Lung microvascular endothelial cell (primary cell): ENCODE results near the gene DDR2. TPM values are rescaled to one million over a fixed set of nuclear protein-coding genes. Genes with fewer than 3 reads are reported as not detected.
"Not testable (repeated sequence)": the region's sequence is repeated elsewhere in the genome, so short reads cannot be mapped to it uniquely, and the experiment has no call there.

Experiments
- DNase-seq, 2 donors: peaks; one replicate each; pipeline versions ENCODE4 v3.0.0 to v3.0.0-alpha.2; 2010; ENCODE audit warnings: low read depth in 2 of 2
- total RNA-seq: library from RNA; depleted of rRNA; stranded (reverse); fragments of >200 nt; gene quantifications from 2 replicates; pipeline ENCODE4 v1.2.1, GENCODE V29; 2014

DDR2 gene
- total RNA-seq, 1 donor from 2014 or later, result 3.4 TPM

- peak in 1 of 2 donors; percentile 70 for DNase-seq
Measured at GRCh38 chr1:162756523-162756922, 124.3 kb downstream of the DDR2 start.

DNA sequence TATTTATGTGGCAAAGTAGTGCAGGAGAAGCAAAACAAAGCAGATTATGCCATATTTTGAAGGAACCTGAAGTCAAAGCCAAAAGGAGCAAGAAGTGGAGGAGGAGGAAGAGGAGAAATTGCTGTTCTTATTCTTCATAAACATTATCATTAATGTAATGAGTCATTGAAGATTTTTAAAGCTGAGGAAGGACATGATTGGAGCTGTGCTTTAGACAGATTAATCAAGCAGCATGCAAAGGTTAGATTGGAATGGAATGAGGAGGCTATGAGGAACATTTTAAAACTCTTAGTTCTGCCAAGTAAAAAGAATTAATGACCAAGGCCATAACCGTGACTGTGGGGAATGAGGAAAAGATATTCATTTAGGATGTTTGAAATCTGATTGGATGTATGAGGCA, 125.2 kb downstream of the DDR2 start:
- DNase-seq, result peak in 1 of 2 donors; percentile 43

GRCh38 chr1:162765788-162766187, 133.5 kb downstream of the DDR2 start:
- no peak for DNase-seq

DNA sequence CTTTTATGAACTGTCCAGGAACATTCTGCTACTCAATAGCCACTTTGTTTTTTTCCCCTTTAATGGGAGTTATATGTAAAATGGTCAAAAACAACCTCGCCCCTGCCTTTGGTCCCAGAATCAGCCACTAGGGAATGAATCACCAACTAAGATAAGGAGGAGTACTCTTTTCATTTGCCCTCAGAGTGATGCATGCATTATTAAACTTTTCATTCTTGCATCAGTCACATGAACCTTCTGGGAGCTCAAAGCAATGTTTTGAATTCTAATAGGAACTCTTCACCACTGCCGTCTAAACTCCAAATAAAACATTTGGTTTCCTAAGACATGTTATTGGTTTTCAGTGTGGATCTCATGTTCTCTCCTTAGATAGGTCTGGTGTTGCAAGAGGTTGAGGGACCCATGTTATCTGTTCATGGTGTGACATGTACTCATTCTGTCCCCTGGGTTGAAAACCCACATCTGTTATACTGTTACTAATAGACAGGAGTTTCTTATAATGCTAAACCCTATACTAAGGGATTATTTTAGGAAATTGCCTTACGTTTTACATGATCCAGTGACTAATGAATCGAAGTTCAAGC, 140.4 kb downstream of the DDR2 start:
- no peak for DNase-seq

DNA sequence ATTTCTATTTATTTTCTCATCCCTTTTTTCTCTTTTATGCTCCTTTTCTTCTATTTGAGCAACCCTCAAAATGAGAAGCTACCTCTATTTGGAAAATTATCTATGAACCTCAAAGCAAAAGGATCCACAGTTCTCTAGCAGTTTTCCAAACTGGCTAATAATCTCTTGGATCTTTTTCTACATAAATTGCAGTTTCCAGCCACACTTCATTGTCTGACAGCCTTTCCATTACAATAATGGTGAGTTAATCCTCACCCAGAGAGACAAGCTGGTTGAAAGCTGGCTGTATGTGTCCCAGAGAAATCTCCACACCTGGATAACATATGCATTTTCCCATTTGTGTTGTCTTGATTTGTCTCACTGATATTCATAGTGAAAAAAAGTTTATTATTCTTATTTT, 141.7 kb downstream of the DDR2 start:
- no peak for DNase-seq

DNA sequence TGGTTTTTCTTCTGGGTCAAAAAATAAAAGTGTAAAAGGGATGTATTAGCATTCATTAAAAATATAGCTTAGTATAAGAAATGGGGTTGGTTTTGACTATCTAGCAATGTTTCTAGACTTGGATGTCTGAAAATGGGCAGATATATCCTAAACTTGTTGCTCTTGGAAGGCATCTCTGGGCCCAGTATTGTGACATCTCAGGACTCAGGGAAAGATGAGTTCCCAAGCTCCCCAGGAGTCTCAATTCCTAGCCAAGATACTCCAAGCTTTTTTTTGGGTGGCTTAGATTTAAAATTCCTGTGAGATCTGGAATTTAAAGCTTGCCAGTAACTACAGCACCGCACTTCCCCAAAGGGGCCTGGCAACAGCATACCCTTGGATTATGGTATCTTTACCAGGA, 146.8 kb downstream of the DDR2 start:
- DNase-seq, result no peak

DNA sequence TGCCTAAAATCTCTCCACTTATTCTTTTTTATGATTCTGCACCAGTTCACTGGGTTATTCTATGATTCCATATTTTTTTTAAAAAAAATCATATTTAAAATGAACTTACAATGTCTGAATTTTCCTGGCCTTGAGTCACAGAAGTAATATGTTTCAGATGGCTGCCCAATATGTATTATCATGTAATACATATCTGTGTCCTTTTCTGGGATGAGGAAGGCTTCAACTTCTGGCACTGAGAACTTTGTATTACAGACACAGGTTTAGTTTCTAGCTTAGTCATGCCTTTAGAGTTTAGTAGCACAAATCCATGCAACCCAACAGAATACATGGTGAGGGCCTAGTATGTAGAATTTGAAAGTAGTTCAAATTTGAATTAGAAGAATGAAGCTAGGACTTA, 150.4 kb downstream of the DDR2 start:
- DNase-seq, result no peak

GRCh38 chr1:162784926-162785325, 152.7 kb downstream of the DDR2 start:
- DNase-seq, result not testable (repeated sequence)

- DNase-seq, result not testable (repeated sequence)
Measured at GRCh38 chr1:162788783-162789182, 156.5 kb downstream of the DDR2 start.

DNA sequence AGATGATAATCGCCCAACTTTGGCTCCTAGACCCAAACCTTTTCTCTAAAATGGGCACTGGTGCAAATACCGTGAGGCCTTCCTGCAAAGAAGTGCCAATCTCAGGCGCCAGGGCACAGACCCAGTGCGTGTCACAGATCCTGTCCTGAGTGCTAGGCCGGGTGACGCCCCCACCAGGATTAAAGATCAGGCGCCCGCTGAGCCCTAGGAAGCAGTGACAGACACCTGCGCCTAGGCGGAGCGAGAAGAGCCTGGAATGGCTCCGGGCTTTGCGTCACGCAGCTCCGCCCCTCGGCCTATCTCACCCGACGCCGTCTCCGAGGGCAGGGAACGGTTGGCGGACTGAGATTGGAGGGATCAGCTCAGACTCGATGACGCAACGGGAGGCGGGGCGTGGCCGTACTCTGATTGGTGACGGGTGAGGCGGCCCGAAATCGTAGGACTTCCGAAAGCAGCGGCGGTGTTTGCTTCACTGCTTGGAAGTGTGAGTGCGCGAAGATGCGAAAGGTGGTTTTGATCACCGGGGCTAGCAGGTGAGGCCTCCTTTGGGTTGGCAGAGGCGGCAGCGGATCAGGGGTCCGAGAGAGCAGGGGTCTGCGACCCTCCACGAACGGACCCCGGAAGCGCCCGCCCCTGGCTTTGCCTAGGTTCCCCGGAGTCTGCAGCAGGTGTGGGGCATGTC, 158.2 kb downstream of the DDR2 start, which contains the start of gene HSD17B7:
HSD17B7 (plus strand) TSS at position 400 of the 682 bp plus-strand sequence; CDS start at position 499, 99 bp downstream.
- DNase-seq, result peak; percentile 56 to 66

- peak in 1 of 2 donors; percentile 10 for DNase-seq
Measured at GRCh38 chr1:162790985-162791357, 158.7 kb downstream of the DDR2 start.

DNA sequence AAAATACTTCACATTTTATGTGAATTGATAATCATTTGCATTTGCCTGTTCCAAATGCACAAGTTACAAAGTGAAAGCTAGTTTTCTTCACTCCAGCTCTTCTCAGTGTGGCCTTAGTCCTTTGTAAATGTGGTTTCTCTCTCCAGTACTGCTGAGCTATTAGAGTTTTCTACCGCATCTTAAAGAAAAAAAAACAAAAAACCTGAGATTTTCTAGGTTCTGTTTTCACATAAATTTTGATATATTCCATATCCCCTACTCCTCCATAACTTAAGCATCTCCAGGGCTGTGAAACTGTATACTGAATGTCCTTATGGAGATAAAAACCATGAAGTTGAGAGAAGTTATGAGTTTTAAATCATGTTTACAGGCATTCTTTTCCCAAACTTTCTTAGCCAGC, 162.0 kb downstream of the DDR2 start:
- DNase-seq, result not testable (repeated sequence)

DNA sequence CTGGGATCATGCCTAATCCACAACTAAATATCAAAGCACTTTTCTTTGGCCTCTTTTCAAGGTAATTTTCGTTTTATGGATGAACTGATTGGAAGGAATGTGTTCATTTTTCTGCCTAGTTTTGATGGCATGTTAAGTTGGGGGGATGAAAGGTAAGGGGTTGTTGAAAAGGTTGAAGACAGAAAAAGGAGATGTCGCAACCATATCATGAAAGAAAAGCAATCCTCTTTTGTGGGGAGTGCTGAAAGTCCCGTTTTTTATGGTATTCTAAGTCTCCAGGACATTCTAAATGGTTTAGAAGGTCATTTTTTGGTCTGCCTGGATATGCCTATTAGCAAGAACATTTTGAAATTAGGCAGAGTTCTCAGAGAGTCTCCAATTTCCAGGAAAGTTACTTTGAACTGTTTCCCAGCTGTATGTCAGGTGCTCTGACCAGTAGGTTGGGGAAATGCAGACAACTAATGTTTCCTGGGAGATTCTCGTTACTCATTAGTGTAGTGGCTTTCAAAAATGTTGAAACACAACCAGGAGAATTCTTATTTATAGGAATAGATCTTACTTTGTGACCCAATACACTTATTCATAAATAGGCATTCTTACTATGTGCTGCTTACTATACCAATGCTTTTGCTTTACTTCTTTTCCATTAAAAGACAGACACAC, 164.5 kb downstream of the DDR2 start:
- not testable (repeated sequence) for DNase-seq

GRCh38 chr1:162799995-162800830, 167.9 kb downstream of the DDR2 start:
- DNase-seq, result peak; percentile 82 to 84

DNA sequence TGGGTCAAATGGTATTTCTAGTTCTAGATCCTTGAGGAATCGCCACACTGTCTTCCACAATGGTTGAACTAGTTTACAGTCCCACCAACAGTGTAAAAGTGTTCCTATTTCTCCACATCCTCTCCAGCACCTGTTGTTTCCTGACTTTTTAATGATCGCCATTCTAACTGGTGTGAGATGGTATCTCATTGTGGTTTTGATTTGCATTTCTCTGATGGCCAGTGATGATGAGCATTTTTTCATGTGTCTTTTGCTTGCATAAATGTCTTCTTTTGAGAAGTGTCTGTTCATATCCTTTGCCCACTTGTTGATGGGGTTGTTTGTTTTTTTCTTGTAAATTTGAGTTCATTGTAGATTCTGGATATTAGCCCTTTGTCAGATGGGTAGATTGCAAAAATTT, 175.2 kb downstream of the DDR2 start:
- DNase-seq, result not testable (repeated sequence)

DNA sequence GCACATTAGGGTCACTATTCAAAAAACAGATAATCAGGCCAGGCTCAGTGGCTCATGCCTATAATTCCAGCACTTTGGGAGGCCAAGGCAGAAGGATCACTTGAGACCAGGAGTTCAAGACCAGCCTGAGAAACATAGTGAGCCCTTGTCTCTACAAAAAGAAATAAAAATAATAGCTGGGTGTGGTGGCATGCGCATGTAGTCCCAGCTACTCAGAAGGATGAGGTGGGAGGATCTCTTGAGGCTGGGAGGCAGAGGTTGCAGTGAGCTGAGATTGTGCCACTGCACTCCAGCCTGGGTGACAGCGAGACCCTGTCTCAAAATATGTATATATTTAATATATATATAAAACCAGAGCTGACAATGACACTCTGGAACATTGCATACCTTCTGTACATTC, 180.1 kb downstream of the DDR2 start:
- not testable (repeated sequence) for DNase-seq

DNA sequence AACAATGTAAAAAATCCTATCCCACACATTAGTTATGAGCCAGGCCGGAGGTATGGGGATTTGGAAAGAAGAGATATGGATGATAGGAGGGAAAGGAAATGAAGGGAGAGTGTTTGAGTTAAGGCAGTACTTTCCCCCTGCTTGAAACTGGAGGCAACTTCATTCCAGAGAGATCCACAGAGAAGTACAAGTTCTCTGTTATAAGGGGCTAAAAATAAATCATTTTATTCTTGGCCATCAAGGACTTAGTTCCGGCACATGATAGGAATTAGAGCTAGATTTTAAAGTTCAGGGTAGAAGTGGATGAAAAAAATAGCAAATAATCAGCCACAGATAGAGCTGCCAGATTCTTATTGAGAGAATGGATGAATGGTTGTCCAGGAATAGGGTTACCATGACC, 185.9 kb downstream of the DDR2 start:
- not testable (repeated sequence) for DNase-seq

- DNase-seq, result not testable (repeated sequence)
Measured at GRCh38 chr1:162818666-162819065, 186.4 kb downstream of the DDR2 start.

DNA sequence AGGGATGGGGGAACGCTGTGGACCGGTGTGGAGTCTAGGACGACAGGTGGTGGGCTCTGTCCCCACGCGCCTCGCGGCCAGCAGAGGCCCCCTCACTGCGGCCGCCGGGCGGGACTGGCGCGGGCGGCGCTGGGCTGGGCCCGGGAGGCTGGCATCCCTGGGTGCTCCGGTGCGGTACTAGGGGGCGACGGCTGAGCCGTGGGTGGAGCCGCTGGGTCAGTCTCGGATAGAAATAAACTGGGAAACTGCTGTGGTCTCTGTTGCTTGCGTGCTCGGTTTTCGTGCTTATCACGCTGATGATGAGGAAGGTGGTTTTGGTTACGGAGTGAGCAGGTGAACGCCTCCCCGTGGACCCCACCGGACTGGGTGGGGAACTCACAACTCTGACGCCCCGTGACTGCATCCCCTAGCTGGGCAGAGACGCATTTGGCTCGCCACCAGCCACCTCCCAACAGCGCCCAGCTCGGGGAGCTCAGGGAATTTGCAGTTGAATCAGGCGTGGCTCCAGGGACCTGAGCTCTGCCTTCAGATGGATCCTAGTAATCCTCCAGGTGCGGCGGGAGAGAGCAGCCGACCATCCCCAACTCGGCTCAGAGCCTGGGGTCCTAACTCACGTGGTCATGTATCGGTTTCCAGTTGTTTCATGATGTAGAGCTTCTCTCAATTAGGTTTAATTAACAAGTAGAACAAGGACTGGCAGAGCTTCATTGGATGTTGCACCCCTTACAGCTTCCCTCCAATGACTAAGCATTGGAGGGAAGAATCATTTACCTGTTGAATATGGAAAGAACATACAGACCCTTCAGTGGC, 190.3 kb downstream of the DDR2 start:
- DNase-seq, result peak; percentile 17 to 39

DNA sequence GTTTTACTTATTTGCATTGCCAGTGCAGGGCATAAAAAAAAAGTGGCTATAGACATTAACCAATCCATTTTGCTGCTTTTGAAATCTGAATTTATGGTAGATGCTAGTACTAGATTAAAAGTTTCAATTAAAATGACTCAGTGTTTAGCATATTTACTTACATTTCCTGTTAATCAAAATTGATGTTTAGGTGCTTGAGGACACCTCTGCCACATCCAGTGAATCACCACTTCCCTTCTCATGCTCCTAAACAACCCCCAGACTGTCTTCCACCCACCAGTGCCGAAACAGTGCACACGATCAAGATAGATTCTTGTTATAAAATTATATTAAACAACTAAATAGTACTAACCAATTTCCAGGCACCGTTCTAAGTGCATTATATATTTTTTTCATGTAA, 191.0 kb downstream of the DDR2 start:
- peak; percentile 7 to 72 for DNase-seq
